ENCODE measurements around the gene ITIH6.
"Not testable (repeated sequence)": the region's sequence is repeated elsewhere in the genome, so short reads cannot be mapped to it uniquely, and the experiment has no call there.

The ITIH6 gene

DNA sequence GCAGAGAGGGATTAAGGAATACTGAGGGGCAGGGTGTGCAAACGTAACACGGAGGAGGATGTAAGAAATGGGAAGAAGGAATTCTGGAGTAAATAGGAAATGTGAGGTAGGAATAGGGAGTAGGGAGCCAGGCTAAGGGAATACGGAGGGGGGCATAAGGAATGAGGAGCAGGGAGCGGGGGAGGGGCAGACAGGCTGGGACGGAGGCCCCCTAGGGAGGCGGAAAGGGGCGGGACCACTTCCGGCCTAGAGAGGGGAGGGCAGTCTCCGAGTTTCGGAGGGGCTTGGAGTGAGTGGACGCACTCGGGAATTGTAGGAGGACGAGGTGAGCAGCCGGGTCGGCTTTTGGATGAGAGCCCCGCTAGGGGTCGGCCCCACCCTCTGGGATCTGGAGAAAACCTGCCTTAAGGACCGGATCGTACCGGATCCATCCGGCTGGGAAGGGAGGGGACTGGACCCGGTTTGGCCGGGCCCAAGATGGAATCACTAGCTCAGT, 10.1 kb upstream of the ITIH6 start:
- DNase-seq (ENCODE audit: low read depth in 2 of 2): peak in 1 of 2 donors; percentile 27

DNA sequence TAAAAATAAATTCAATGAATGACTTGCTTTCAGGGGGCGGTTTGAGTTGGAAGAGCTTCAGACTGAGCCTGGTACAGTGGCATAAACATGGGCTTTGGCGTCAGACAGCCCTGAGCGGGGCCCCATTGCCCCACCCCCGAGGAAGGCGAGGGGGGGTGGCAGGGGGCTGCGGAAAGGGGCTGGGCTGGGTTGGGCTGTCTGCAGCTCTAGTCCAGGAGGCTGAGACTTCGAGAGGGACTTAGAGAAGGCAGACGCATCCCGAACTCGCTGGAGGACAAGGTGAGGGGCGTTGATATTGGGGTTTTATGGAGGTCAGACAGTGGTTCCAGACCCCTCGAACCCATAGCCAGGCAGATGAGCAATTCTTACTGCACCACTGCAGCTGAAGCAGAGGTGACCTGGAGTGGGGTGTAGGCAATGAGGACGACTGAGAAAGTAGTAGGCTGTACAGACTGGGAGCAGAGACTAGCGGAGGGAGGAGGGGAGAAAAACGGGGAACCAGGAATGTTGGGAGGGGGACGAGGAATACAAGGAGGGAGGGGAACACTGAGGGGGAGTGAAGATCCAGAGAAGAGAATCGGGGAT, 9.6 kb upstream of the ITIH6 start, which contains the start of gene MAGED2:
MAGED2 (plus strand) TSS at position 222 of the 585 bp plus-strand sequence. CDS start 1,587 bp downstream, outside the sequence.
- DNase-seq (ENCODE audit: low read depth in 2 of 2): peak in 1 of 2 donors; percentile 12

DNA sequence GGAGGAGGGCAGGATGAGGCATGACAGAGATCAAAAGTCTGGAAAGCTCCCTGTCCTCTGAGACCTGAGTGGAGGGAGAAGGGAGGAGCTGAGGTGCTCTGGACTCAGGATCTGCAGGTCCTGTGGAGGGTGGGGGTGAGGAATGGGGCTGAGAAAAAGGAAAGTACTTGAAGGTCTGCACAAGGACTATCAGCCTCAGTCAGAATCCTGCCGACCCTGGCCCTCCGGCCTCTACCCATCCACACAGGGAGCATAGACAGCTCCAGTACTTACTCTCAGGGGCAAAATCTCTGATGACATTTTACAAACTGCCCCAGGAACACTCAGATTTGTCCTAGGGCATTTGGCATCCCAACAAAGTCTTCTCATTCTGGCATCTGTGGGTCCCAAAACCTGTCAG, 991 bp upstream of the ITIH6 start:
- DNase-seq (ENCODE audit: low read depth in 2 of 2): no peak

DNA sequence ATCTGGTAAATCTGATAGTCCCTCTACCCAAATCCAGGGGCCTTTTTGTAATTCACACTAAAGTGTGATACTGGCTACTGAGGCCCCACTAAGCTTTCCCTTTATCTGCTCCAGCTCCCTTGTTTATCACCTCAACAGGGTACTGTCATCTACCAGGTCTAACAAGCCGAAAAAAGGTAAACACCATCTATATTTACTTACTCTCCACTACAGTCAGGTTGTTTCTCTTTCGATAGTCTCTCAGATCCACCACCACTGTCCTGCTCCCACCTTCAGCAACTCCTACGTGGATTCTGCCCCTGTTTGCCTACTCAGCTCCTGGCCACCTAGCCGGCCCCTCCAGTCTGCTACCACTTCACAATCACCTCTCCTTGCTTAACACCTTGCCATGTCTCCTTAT, 3.3 kb downstream of the ITIH6 start:
- DNase-seq (ENCODE audit: low read depth in 2 of 2): no peak

DNA sequence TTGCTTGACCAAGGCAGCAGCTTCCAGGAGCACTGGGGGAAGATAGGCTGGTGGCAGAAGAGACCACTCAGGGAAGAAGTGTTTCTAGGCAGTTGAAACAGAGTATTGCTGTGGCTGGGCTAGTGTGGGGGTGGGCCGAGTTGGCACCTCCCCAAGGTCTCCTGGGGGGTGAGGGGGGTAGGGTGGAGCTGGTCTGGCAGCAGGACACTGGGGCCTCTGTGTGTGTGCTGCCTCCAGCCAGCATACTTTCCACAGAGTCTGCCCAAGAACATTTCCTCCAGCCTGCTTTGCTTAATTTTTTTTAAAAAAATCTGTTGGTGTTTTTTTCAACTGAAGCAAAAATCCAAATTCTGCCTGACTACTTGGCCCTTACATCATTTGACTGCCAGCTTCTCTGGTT, 4.0 kb downstream of the ITIH6 start:
- DNase-seq (ENCODE audit: low read depth in 2 of 2): no peak

- DNase-seq (ENCODE audit: low read depth in 2 of 2): not testable (repeated sequence)
These were observed 8.7 kb downstream of the ITIH6 start for GRCh38 chrX:54789405-54789804.

- no peak for DNase-seq (ENCODE audit: low read depth in 2 of 2)
These were observed 9.6 kb downstream of the ITIH6 start for GRCh38 chrX:54788446-54788845.

DNA sequence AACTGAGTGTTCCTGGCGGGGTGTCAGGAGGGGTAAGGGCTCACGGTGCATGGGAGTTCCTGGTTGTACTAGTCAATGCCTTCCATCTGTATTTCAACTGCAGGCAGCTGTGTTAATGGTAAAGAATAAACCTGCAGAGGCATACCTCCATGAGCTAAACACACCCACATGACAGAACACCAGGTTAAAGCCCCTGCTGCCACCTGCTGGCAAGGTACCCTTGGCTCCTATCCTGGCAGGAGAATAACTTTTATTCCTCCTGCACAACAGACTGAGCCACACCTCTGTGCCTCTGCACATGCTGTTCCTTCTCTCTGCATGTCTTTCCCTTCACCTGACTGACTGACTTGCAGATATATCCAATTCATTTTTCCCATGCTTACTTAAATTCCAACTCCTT, 11.1 kb downstream of the ITIH6 start:
- DNase-seq (ENCODE audit: low read depth in 2 of 2): no peak

GRCh38 chrX:54785901-54786300, 12.2 kb downstream of the ITIH6 start:
- no peak for DNase-seq (ENCODE audit: low read depth in 2 of 2)

GRCh38 chrX:54776987-54777672, 20.9 kb downstream of the ITIH6 start:
- DNase-seq (ENCODE audit: low read depth in 2 of 2): no peak

- no peak for DNase-seq (ENCODE audit: low read depth in 2 of 2)
These were observed 22.0 kb downstream of the ITIH6 start for GRCh38 chrX:54776061-54776460.

DNA sequence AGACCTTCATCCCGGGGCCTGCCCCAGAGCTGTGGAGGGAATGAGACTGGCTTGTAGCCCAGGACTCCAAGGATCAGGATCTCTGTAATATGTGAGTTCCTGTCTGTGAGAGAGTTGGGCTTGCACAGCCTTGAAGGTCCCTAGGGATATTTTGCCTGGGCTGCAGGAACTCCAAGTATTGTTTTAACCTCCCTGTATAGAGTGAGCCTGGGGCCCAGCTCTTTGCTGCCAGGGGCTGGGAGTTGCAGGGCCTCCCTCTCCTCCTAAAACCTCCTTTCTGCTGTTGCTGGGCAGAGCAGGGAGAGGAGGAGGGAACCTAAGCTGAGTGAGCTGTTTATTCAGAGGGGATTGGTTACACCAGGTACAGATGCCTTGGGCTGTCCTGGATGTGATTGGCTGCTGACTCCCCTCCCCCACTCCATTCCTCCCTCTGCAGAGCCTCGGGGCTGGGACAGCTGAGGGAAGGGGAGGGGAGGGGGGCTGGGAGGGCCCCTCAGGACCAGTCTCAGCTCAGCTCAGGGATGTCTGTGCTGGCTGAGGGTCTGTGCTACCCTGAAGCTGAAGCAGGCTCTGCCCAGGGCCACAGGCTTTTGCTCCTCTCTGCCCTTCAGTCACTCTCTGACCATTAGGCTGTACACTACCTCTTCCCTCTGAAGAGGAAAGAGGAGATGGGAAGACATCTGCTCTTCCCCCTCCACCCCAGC, 23.5 kb downstream of the ITIH6 start:
- not testable (repeated sequence) for DNase-seq (ENCODE audit: low read depth in 2 of 2)

- no peak for DNase-seq (ENCODE audit: low read depth in 2 of 2)
These were observed 39.7 kb downstream of the ITIH6 start for GRCh38 chrX:54758114-54759055.

- DNase-seq (ENCODE audit: low read depth in 2 of 2): no peak
These were observed 43.2 kb downstream of the ITIH6 start for GRCh38 chrX:54754854-54755253.

GRCh38 chrX:54748626-54749025, 49.4 kb downstream of the ITIH6 start:
- DNase-seq (ENCODE audit: low read depth in 2 of 2): no peak

DNA sequence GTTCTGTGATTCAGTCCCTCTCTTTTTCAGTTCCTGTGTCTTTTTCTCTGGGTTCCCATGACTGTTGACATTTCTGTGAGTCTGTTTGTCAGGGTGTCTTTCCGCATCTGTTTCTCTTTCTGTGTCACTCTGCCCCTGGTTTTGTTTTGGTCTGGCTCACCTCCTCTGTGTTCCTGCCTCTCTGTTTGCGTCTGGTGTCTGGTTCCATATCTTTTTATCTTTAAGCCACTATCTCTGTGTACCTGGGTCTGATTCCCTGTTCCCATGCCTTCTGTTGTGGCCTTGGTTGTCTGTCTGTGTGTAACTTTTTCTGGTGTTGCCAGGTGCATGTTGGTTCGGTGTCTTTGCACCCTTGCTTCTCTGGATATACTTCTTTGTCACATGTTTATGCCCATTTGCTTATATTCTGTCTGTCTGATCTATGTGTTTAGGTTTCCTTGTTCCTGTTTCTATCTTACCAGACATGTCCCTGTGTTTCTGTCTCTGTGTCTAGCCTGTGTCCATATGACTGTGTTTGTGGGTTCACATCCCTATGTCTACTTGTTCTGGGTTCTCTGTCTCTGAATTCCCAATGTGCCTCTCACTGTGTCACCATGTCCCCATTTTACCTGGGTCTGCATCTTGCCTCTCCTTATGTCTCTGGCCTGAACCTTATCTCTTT, 50.2 kb downstream of the ITIH6 start:
- DNase-seq (ENCODE audit: low read depth in 2 of 2): no peak

DNA sequence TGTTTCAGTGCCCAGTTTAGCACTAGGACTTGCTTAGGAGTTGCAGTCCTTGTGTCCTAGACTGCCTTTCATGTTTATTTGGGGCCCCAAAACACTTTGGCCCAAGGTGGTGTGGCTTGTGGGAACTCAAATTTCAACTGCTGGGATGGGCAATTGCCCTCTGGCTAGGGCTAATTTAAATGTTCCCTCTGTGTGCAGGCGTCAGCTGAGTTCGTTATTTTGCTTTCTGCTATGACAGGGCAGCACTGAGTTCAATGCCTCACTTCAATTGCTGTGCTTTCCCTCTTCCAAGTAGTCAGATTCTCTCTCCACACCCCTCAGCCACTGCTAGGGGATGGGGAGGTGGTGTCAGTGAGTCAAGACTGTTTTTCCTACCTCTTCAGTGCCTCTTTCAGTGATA, 51.1 kb downstream of the ITIH6 start:
- no peak for DNase-seq (ENCODE audit: low read depth in 2 of 2)

DNA sequence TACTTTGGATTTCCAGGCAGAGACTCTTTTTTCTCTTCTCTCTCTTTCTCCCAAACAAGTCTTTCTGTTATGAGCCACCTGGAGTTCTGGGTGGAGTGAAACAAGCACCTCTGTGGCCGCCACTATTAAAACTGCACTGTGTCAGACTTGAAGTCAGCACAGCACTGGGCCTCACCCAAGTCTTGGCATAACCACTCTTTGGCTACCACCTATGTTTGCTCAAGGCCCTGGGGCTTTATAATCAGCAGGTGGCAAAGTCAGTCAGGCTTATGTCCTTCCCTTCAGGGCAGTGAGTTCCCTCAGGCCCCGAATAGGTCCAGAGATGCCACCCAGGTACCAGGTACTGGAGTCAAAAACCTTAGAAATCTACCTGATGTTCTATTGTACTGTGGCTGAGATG, 52.4 kb downstream of the ITIH6 start:
- DNase-seq (ENCODE audit: low read depth in 2 of 2): no peak

GRCh38 chrX:54738567-54738966, 59.5 kb downstream of the ITIH6 start:
- DNase-seq (ENCODE audit: low read depth in 2 of 2): not testable (repeated sequence)

GRCh38 chrX:54736298-54736942, 61.6 kb downstream of the ITIH6 start:
- DNase-seq (ENCODE audit: low read depth in 2 of 2): not testable (repeated sequence)

DNA sequence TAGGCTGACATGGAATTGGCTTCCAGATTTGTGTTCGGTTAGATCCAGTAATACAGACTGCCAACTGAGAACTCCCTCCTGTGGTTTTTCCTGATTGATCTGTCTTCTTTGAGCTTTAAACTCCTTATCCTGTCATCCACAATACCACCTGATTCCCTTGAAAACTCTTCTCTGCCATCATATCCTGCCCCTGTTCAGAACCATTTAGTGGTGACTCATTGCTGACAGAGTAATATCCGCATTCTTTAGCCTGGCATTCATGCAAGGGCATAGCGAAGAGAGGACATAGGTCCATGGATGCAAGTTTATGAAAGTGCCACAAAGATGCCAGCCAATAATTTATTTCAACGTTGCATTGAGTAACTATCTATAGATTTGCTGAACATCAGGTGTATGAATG, 76.6 kb downstream of the ITIH6 start:
- no peak for DNase-seq (ENCODE audit: low read depth in 2 of 2)
